Activated CD4-positive, alpha-beta memory T cell treated with anti-CD3 and anti-CD28 coated beads for 36 hours (primary cell): ENCODE data around the gene FBLN5. TPM values are rescaled to one million over a fixed set of nuclear protein-coding genes. Genes with fewer than 3 reads are reported as not detected.

Experiments used
- CTCF ChIA-PET: fragments of 350-600 bp; sonication (Branson Sonifier 250); formaldehyde crosslinking; loops from one replicate; lab custom pipeline; 2021; ENCODE audit warnings: antibody characterized with exemption, inconsistent platforms; lab: Charles Lee
- POLR2A ChIA-PET: fragments of 350-600 bp; sonication (Branson Sonifier 250); formaldehyde crosslinking; loops from one replicate; lab custom pipeline; 2021; ENCODE audit warnings: antibody characterized with exemption; lab: Charles Lee
- DNase-seq: peaks from one replicate; pipeline ENCODE4 v3.0.0-alpha.2; 2020
- H3K27ac Mint-ChIP-seq: one replicate; pipeline ENCODE4 v1.8.0; 2021; ENCODE audit warnings: mixed read lengths
- H3K27me3 Mint-ChIP-seq: one replicate; pipeline ENCODE4 v1.8.0; 2021; ENCODE audit warnings: mixed read lengths
- H3K36me3 Mint-ChIP-seq: one replicate; pipeline ENCODE4 v1.8.0; 2021; ENCODE audit warnings: mixed read lengths
- H3K4me1 Mint-ChIP-seq: one replicate; pipeline ENCODE4 v1.8.0; 2021; ENCODE audit warnings: low read depth, mixed read lengths
- H3K4me3 Mint-ChIP-seq: one replicate; pipeline ENCODE4 v1.8.0; 2021; ENCODE audit warnings: mild to moderate bottlenecking, mixed read lengths
- H3K9me3 Mint-ChIP-seq: one replicate; pipeline ENCODE4 v1.8.0; 2021; ENCODE audit warnings: mixed read lengths
- intact Hi-C: fragments of 100-400 bp; cut with micrococcal nuclease; formaldehyde crosslinking; loops from one replicate; pipeline ENCODE4 v1.15.1; 2023
- total RNA-seq, 2 experiments: library from RNA; stranded (reverse); gene quantifications; one replicate each; pipeline ENCODE4 v1.2.3, GENCODE V29; 2021

Gene FBLN5
- total RNA-seq, 2 experiments from 2014 or later, result 1.9 TPM

DNA sequence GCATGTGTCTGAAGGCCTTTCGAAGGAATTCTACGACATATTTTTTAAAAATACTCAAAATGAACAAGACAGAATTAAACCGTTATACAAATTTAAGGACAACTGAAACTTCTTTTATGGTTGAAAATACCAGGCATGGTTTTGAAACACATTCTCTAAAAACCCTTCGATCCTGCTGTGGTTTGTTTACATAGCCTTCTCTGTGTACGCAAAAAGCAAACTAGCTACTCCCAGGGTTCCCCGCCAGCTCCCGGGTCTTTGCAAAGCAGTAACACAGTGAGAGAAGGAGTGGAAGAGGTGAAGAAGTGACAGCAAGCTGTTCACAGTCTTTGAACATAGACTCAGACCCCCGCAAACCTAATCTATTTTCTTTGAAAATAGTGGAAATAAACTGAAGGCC, 77.9 kb downstream of the FBLN5 start:
- H3K36me3 Mint-ChIP-seq, result peaks cover 1% of the 10 kb centered on the region
- no peak for DNase-seq
- H3K27me3 Mint-ChIP-seq, result no peaks in the 10 kb centered on the region
- H3K4me1 Mint-ChIP-seq, result peaks cover 95% of the 10 kb centered on the region
- H3K4me3 Mint-ChIP-seq, result peak overlapping the region; percentile 55
- H3K27ac Mint-ChIP-seq, result peak overlapping the region; percentile 86
- ChIA-PET CTCF (interaction anchor here (0.6 to 1.5 kb wide), 2 partner anchors 11 to 42 kb away, joined by 3 to 4 read pairs; no protein-coding TSS in a partner anchor), POLR2A (interaction anchor here (1.0 kb wide), 1 partner anchor 21 kb away, joined by 3 read pairs; no protein-coding TSS in a partner anchor)
- no peaks in the 10 kb centered on the region for H3K9me3 Mint-ChIP-seq
- intact Hi-C loops, result loop anchor here (10.0 kb wide), 2 partner anchors 475 to 1485 kb away; no protein-coding TSS in a partner anchor

- Mint-ChIP-seq H3K9me3 (no peaks in the 10 kb centered on the region), H3K36me3 (peaks cover 3% of the 10 kb centered on the region)
- intact Hi-C loops, result loop anchor here (1.0 to 10.0 kb wide), 6 partner anchors 31 to 1483 kb away; partner anchors contain the start of gene PPP4R3A
Measured at GRCh38 chr14:91867316-91867988, 80.0 kb downstream of the FBLN5 start, which contains the start of gene TC2N. TSS of gene TC2N (minus strand) at chr14:91867536. CDS start at chr14:91813769, 53,767 bp downstream.

DNA sequence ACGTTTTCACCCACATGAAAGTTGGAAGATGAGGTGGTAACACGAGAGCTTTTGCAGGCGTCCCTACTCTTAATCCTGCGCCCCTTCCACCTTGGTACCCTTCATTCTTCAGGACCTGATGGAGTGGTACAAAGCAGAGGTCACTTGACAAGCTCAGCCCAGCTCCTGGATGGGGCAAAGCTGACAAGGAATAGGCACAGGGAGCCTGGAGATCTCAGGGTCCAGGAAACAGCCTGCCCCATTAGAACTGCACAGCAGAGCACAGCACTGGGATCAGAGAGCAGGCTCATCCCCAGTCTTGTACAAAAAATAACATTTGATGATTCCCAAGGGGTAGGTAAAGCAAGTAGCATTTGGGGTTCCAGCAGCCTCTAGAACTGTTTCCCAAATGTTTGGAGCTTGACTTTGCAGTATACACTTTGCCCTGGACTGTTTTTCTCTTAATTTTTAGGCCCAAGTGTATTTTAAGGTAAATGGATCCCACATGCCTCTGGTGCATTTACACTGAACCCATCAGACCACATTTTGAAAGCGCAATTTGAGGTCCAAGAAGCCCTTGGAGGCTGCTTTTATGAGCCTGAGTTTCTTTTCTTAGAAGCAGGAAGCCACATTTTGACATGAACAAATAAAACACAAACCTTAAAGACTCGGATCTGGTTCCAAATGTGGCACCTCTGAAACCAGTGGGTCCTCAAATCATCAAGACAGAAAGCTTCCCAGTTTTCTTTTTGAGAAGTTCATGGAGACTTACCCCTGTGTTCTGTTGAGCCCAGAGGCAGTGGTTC, 80.8 kb downstream of the FBLN5 start:
- POLR2A ChIA-PET, result interaction anchor here (0.7 to 1.9 kb wide), 7 partner anchors 8 to 370 kb away, joined by 3 to 7 read pairs (median 3); partner anchors contain the start of gene TRIP11
- Mint-ChIP-seq H3K4me3 (peak overlapping the region; percentile 87), H3K27ac (peak overlapping the region; percentile 94), H3K4me1 (peaks cover 92% of the 10 kb centered on the region), H3K36me3 (peaks cover 3% of the 10 kb centered on the region), H3K9me3 (no peaks in the 10 kb centered on the region), H3K27me3 (no peaks in the 10 kb centered on the region)
- CTCF ChIA-PET, result interaction anchor here (1.1 to 2.5 kb wide), 3 partner anchors 8 to 31 kb away, joined by 4 to 8 read pairs (median 5); no protein-coding TSS in a partner anchor
- DNase-seq, result no peak
- intact Hi-C loops, result loop anchor here (1.0 to 10.0 kb wide), 7 partner anchors 8 to 1482 kb away; partner anchors contain the start of gene PPP4R3A

More at GRCh38 chr14:91867316-91867988, 80.0 kb downstream of the FBLN5 start, which contains the start of gene TC2N:
- CTCF ChIA-PET, result interaction anchor here (0.7 to 2.5 kb wide), 4 partner anchors 9 to 44 kb away, joined by 4 to 8 read pairs (median 4); no protein-coding TSS in a partner anchor
- POLR2A ChIA-PET, result interaction anchor here (0.7 to 1.9 kb wide), 7 partner anchors 9 to 371 kb away, joined by 3 to 7 read pairs (median 3); no protein-coding TSS in a partner anchor
- Mint-ChIP-seq H3K27me3 (no peaks in the 10 kb centered on the region), H3K4me1 (peaks cover 93% of the 10 kb centered on the region), H3K4me3 (peak within 1 kb of the TSS; percentile 87), H3K27ac (peak within 1 kb of the TSS; percentile 94)
- DNase-seq, result peak; percentile 79

DNA sequence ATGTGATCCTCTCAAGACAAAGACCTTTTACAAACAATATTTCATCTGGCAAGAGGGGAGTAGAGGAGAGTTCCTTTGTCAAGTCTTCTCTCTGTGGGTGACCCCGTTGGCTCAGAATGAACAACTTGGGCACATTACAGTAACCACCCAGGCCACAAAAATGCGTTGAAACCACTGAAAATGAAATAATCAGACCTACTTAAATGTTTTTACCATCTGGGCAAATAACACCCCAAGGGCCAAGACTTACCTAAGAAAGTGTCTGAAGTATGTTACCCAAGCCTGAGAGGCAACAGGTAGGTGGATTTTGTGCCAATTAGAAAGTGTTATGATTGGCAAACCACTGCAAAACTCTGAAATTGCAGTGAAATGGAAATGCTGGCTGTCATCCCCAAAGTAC, 81.4 kb downstream of the FBLN5 start:
- H3K36me3 Mint-ChIP-seq, result peaks cover 3% of the 10 kb centered on the region
- peak; percentile 73 for DNase-seq
- peaks cover 92% of the 10 kb centered on the region for H3K4me1 Mint-ChIP-seq
- no peaks in the 10 kb centered on the region for H3K9me3 Mint-ChIP-seq
- intact Hi-C loops, result loop anchor here (1.0 to 10.0 kb wide), 6 partner anchors 8 to 1481 kb away; partner anchors contain the start of gene PPP4R3A
- POLR2A ChIA-PET, result interaction anchor here (0.9 to 1.9 kb wide), 2 partner anchors 7 to 174 kb away, joined by 4 to 7 read pairs; partner anchors contain the start of gene TRIP11
- no peaks in the 10 kb centered on the region for H3K27me3 Mint-ChIP-seq
- CTCF ChIA-PET, result interaction anchor here (1.2 to 2.5 kb wide), 2 partner anchors 26 to 30 kb away, joined by 4 to 8 read pairs; no protein-coding TSS in a partner anchor
- H3K27ac Mint-ChIP-seq, result peak overlapping the region; percentile 94
- H3K4me3 Mint-ChIP-seq, result peak overlapping the region; percentile 87

- DNase-seq, result no peak
- Mint-ChIP-seq H3K36me3 (peaks cover 3% of the 10 kb centered on the region), H3K27ac (peak overlapping the region; percentile 90), H3K27me3 (no peaks in the 10 kb centered on the region), H3K4me1 (peaks cover 89% of the 10 kb centered on the region), H3K9me3 (no peaks in the 10 kb centered on the region), H3K4me3 (peak overlapping the region; percentile 49)
- ChIA-PET POLR2A (no interaction called here), CTCF (interaction anchor here (1.6 to 1.8 kb wide), 2 partner anchors 35 to 49 kb away, joined by 3 to 6 read pairs; no protein-coding TSS in a partner anchor)
- intact Hi-C loops, result loop anchor here (10.0 kb wide), 2 partner anchors 482 to 1478 kb away; no protein-coding TSS in a partner anchor
Measured at GRCh38 chr14:91862417-91862816, 85.1 kb downstream of the FBLN5 start.

DNA sequence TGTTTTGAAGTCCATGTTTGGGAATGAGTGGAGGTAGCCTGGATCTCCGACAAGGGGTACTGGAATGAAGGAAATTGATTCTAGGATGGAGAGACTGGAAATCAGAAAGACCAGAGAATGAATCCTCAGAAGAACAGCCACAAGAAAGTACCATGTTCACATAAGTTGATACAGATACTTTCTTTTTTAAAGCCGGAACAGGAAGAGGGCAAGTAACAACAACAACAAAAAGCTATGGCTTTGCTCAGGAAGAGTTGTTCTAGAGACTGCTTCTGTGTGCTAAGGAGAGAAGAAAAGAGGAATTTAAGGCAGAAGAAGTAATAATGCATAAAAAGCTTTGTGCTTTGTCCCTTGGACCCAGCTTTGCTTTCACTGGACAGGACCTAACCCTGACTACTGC, 86.4 kb downstream of the FBLN5 start:
- POLR2A ChIA-PET, result no interaction called here
- Mint-ChIP-seq H3K4me1 (peaks cover 86% of the 10 kb centered on the region), H3K9me3 (no peaks in the 10 kb centered on the region), H3K4me3 (peak overlapping the region; percentile 76), H3K27me3 (no peaks in the 10 kb centered on the region), H3K36me3 (peaks cover 3% of the 10 kb centered on the region), H3K27ac (peak overlapping the region; percentile 91)
- no peak for DNase-seq
- intact Hi-C loops, result loop anchor here (10.0 kb wide), 2 partner anchors 484 to 1476 kb away; no protein-coding TSS in a partner anchor
- CTCF ChIA-PET, result no interaction called here

DNA sequence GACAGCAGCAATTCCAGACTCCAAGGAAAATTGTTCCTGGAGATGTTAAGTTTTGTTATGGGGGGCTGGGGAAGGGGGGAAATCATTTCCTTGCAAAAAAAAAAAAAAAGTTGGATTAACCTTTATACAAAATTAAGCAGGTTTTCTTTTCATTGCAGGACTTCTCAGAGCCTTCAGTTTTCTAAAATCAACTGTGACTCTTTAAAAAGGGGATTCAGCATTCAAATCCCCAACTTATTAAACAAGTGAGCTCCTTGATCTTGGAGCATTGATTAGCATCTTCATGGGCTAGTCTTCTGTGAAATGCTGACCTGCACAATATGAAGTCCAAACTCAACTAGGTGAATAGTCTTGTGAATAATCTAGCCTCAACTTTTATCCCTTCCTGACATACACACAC, 87.3 kb downstream of the FBLN5 start:
- intact Hi-C loops, result loop anchor here (10.0 kb wide), 2 partner anchors 485 to 1475 kb away; no protein-coding TSS in a partner anchor
- POLR2A ChIA-PET, result interaction anchor here (0.6 kb wide), 2 partner anchors 18 to 707 kb away, joined by 3 read pairs; no protein-coding TSS in a partner anchor
- H3K36me3 Mint-ChIP-seq, result peaks cover 3% of the 10 kb centered on the region
- CTCF ChIA-PET, result interaction anchor here (1.0 kb wide), 1 partner anchor 38 kb away, joined by 4 read pairs; no protein-coding TSS in a partner anchor
- no peaks in the 10 kb centered on the region for H3K9me3 Mint-ChIP-seq
- no peaks in the 10 kb centered on the region for H3K27me3 Mint-ChIP-seq
- peak overlapping the region; percentile 91 for H3K27ac Mint-ChIP-seq
- no peak overlapping the region for H3K4me3 Mint-ChIP-seq
- no peak for DNase-seq
- H3K4me1 Mint-ChIP-seq, result peaks cover 89% of the 10 kb centered on the region

GRCh38 chr14:91858536-91859275, 88.8 kb downstream of the FBLN5 start:
- CTCF ChIA-PET, result interaction anchor here (1.0 to 1.8 kb wide), 10 partner anchors 8 to 508 kb away, joined by 3 to 9 read pairs (median 4); partner anchors contain the start of gene TC2N
- Mint-ChIP-seq H3K9me3 (no peaks in the 10 kb centered on the region), H3K4me1 (peaks cover 89% of the 10 kb centered on the region), H3K27ac (peak overlapping the region; percentile 78), H3K36me3 (peaks cover 2% of the 10 kb centered on the region), H3K4me3 (peak overlapping the region; percentile 49), H3K27me3 (no peaks in the 10 kb centered on the region)
- POLR2A ChIA-PET, result interaction anchor here (1.0 to 1.6 kb wide), 4 partner anchors 8 to 53 kb away, joined by 4 to 8 read pairs (median 6); partner anchors contain the start of gene TC2N
- intact Hi-C loops, result loop anchor here (1.0 to 2.0 kb wide), 2 partner anchors 8 to 14 kb away; no protein-coding TSS in a partner anchor
- peak; percentile 61 for DNase-seq

DNA sequence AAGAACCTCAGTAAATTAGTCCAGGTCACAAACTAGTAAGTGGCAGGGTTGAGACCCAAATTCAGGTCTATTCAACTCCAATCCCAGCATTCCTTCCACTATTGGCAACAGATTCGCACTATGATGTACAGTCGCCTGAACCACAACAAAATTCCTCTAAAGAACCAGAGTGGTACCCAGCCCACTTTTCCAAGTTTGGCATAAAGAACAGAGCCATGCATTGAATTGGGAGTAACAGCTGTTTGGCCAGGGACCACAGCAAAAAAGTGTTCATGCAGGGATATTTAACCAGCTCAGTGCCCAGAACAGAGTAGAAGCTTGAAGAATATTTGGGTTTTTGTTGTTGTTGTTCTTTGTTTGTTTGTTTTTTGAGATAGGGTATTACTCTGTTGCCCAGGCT, 89.9 kb downstream of the FBLN5 start:
- Mint-ChIP-seq H3K27ac (no peak overlapping the region), H3K9me3 (no peaks in the 10 kb centered on the region), H3K4me1 (peaks cover 86% of the 10 kb centered on the region), H3K36me3 (no peaks in the 10 kb centered on the region), H3K4me3 (no peak overlapping the region), H3K27me3 (no peaks in the 10 kb centered on the region)
- CTCF ChIA-PET, result interaction anchor here (1.0 to 1.8 kb wide), 3 partner anchors 12 to 62 kb away, joined by 3 to 9 read pairs (median 3); no protein-coding TSS in a partner anchor
- POLR2A ChIA-PET, result interaction anchor here (1.3 kb wide), 1 partner anchor 12 kb away, joined by 4 read pairs; no protein-coding TSS in a partner anchor
- no peak for DNase-seq
- intact Hi-C loops, result loop anchor here (1.0 to 2.0 kb wide), 2 partner anchors 9 to 15 kb away; no protein-coding TSS in a partner anchor

GRCh38 chr14:91854327-91854934, 93.1 kb downstream of the FBLN5 start:
- peak overlapping the region; percentile 60 for H3K27ac Mint-ChIP-seq
- POLR2A ChIA-PET, result no interaction called here
- H3K4me3 Mint-ChIP-seq, result no peak overlapping the region
- CTCF ChIA-PET, result interaction anchor here (0.6 to 1.5 kb wide), 3 partner anchors 12 to 260 kb away, joined by 3 to 4 read pairs (median 3); no protein-coding TSS in a partner anchor
- H3K36me3 Mint-ChIP-seq, result peaks cover 3% of the 10 kb centered on the region
- intact Hi-C loops, result no loop called here
- no peak for DNase-seq
- no peaks in the 10 kb centered on the region for H3K9me3 Mint-ChIP-seq
- H3K4me1 Mint-ChIP-seq, result peaks cover 70% of the 10 kb centered on the region
- H3K27me3 Mint-ChIP-seq, result no peaks in the 10 kb centered on the region
